ENCODE data around the gene ZMYND19.
"Not testable (repeated sequence)": the region's sequence is repeated elsewhere in the genome, so short reads cannot be mapped to it uniquely, and the experiment has no call there.

The ZMYND19 gene

DNA sequence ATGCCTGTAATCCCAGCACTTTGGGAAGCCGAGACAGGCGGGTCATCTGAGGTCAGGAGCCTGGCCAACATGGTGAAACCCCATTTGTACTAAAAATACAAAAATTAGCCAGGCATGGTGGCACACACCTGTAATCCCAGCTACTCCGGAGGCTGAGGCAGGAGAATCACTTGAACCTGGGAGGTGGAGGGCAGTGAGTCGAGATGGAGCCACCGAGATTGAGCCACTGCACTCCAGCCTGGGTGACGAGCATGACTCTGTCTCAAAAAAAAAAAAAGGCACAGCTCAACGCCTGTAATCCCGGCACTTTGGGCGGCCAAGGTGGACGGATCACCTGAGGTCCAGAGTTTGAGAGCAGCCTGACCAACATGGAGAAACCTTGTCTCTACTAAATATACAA lies 36.7 kb downstream of the ZMYND19 start:
- DNase-seq, result not testable (repeated sequence)

DNA sequence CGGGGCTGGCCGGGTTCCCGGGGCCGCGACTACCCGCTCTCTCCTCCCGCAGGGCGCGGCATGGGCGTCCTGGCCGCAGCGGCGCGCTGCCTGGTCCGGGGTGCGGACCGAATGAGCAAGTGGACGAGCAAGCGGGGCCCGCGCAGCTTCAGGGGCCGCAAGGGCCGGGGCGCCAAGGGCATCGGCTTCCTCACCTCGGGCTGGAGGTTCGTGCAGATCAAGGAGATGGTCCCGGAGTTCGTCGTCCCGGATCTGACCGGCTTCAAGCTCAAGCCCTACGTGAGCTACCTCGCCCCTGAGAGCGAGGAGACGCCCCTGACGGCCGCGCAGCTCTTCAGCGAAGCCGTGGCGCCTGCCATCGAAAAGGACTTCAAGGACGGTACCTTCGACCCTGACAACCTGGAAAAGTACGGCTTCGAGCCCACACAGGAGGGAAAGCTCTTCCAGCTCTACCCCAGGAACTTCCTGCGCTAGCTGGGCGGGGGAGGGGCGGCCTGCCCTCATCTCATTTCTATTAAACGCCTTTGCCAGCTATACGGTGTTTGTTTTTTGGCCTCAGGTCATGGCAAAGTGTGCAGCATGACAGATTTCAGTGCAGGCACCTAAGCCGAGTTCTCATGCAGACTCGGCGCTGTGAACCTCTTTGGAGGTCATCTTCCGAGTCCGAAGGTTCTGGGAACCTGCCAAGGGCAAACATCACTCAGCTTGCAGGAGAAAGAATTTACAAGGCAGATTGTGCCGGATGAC lies 38.1 kb downstream of the ZMYND19 start:
- DNase-seq, result no peak

GRCh38 chr9:137551264-137552021 lies 38.9 kb downstream of the ZMYND19 start, which contains the start of gene MRPL41:
Gene MRPL41 (plus strand): TSS chr9:137551879. CDS start chr9:137552082, 203 bp downstream.
- DNase-seq, result peak; percentile 94

GRCh38 chr9:137550958-137551263 lies 39.4 kb downstream of the ZMYND19 start:
- DNase-seq, result not testable (repeated sequence)

- DNase-seq, result peak; percentile 86
Measured at GRCh38 chr9:137550231-137550621, 40.1 kb downstream of the ZMYND19 start, which contains the start of gene PNPLA7. Gene PNPLA7 (minus strand): TSS chr9:137550402. CDS start chr9:137550197, 205 bp downstream.

GRCh38 chr9:137547687-137548543 lies 42.4 kb downstream of the ZMYND19 start:
- no peak for DNase-seq

- DNase-seq, result no peak
Measured at GRCh38 chr9:137545123-137545522, 45.2 kb downstream of the ZMYND19 start.

DNA sequence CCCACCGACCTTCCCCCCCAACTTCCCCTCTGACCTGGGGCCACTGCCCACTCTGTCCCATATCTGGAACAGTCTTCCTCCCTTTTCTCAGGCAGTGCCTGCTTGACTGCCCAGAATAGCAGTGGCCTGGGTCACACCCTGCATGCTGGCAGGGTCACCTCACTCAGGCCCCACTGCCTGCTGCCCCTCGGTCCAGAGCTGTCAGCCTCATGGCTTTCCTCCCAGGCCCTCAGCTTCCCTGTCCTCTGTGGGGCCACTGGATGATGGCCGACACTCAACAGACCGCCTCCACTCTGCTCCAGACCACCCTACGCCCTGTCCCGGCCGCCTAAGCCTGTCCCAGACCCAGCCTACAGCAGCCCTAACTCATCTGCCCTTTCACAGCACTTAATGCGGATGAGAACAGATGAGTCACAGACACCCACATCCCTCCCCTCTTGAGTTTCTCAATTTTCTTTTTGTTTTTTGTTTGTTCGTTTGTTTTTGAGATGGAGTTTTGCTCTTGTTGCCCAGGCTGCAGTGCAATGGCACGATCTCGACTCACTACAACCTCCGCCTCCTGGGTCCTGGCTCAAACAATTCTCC lies 46.0 kb downstream of the ZMYND19 start:
- DNase-seq, result no peak

GRCh38 chr9:137543237-137543963 lies 46.9 kb downstream of the ZMYND19 start:
- no peak for DNase-seq

DNA sequence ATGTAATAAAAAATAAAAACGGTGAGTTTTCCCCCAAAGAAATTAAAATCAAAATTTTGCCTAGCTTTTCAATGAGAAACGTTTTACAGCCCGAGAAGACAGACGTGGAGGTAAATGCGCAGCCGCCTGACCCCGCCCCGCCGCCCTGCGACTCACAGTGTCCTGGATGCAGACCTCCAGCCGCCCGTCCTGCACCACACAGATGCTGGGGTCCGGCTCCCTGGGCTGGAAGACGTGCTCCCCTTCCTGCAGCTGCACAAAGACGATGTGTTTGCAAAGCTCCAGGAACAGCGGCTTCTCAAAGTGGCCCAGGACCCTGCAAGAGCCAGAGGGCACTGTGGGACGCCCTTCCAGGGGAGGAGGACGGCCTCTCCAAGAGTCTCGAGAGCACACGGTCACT lies 47.8 kb downstream of the ZMYND19 start:
- DNase-seq, result no peak

DNA sequence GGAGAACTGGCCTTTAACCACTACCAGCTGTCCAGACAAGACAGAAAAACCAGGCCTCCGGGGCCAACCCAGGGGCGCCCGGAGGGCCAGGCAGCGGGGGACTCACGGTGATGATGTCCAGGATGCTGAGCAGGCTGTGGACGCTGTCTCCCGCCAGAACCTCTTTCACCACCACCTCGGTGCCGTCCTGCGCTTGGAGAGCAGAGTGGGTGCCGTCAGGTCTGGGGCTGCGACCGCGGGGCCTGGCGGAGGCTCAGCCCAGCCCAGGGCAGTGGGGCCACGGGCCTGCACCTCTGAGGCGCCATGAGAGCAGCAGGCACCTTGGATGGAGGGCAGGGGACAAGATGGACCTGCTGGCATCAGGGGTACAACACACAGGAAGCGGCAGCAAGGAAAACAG lies 49.8 kb downstream of the ZMYND19 start:
- no peak for DNase-seq

- no peak for DNase-seq
Measured at GRCh38 chr9:137538058-137538457, 52.3 kb downstream of the ZMYND19 start.

GRCh38 chr9:137536594-137537131 lies 53.6 kb downstream of the ZMYND19 start:
- not testable (repeated sequence) for DNase-seq

DNA sequence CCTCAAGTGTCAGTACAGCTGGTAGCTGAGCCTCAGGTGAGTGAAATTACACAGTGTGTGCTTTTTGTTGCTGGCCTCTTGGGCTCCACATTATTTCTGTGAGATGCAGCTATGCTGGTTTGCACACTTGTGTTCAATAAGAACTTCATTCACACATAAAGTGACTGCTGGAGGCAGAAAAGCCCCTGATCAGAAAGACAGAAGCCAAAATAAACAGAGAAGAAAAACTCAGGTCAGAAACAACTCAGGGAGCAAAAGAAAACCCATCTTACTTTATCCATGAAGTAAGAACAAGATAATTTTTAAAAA lies 55.2 kb downstream of the ZMYND19 start:
- DNase-seq, result no peak

DNA sequence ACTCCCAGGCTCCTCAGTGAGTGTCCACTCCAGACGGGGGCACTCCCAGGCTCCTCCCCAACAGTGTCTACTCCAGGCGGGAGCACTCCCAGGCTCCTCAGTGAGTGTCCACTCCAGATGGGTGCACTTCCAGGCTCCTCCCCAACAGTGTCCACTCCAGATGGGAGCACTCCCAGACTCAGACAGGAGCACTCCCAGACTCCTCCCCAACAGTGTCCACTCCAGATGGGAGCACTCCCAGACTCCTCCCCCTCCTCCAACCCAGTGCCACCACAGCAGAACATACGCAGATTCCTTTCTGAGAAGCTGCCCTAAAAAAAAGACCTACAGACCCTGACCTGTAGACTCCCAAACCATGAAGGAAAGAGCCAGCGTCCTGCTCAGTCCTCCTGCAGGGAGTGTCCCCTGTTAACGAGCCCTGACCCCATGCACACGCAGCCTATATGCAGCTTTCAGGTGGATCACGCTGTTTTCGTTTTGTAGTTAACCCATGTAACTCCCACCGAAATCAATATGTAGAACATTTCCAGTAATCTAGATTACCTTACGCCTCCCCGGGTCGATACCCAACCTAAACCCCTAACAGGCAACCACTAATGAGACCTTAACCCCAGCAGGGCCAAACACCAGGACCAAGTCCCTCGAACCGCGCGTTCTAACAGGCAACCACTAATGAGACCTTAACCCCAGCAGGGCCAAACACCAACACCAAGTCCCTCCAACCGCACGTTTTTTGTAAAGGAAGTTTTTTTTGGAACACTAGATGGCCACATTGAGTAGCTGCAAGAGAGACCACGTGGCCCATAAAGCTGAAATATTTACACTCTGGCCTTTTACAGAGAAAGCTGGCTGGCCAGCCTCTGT lies 55.8 kb downstream of the ZMYND19 start:
- peak; percentile 88 for DNase-seq

- DNase-seq, result not testable (repeated sequence)
Measured at GRCh38 chr9:137532891-137533468, 57.3 kb downstream of the ZMYND19 start.

All from NCI-H774 (cell line).